Endothelial cell (in vitro differentiated cells): ENCODE data around the gene SURF1. TPM values are rescaled to one million over a fixed set of nuclear protein-coding genes. Genes with fewer than 3 reads are reported as not detected.
A peak's percentile ranks its signal among the peaks of the same experiment; 100 is the strongest.

ENCODE experiments used
- DNase-seq: peaks from one replicate; pipeline ENCODE4 v3.0.0; 2021; ENCODE audit warnings: low spot score
- H3K27ac Mint-ChIP-seq: one replicate; pipeline ENCODE4 v1.8.0; 2021; ENCODE audit warnings: mixed read lengths, inconsistent platforms; ENCODE audit not compliant: unreplicated experiment
- H3K27me3 Mint-ChIP-seq: one replicate; pipeline ENCODE4 v1.8.0; 2021; ENCODE audit warnings: mild to moderate bottlenecking, moderate library complexity, mixed read lengths, inconsistent platforms; ENCODE audit not compliant: unreplicated experiment
- H3K36me3 Mint-ChIP-seq: one replicate; pipeline ENCODE4 v1.8.0; 2021; ENCODE audit warnings: mild to moderate bottlenecking, low read depth, mixed read lengths, inconsistent platforms; ENCODE audit not compliant: unreplicated experiment
- H3K4me1 Mint-ChIP-seq: one replicate; pipeline ENCODE4 v1.8.0; 2021; ENCODE audit warnings: mild to moderate bottlenecking, mixed read lengths, inconsistent platforms; ENCODE audit not compliant: unreplicated experiment
- H3K4me3 Mint-ChIP-seq: one replicate; pipeline ENCODE4 v1.8.0; 2021; ENCODE audit warnings: mild to moderate bottlenecking, mixed read lengths, inconsistent platforms; ENCODE audit not compliant: unreplicated experiment
- H3K9me3 Mint-ChIP-seq: one replicate; pipeline ENCODE4 v1.8.0; 2021; ENCODE audit warnings: mixed read lengths, inconsistent platforms; ENCODE audit not compliant: unreplicated experiment
- CTCF ChIP-seq: fragments of 200-600 bp; sonication (generic); IDR thresholded peaks from one replicate; pipeline ENCODE4 v1.5.0; 2021; ENCODE audit warnings: antibody characterized with exemption; ENCODE audit not compliant: unreplicated experiment
- total RNA-seq: library from RNA; stranded (reverse); fragmentation: NEBNext Ultra II Directional; extraction: Animal tissue kit (Norgen Biotek cat#: 25700); gene quantifications from one replicate; pipeline ENCODE4 v1.2.1, GENCODE V29; 2021; ENCODE audit not compliant: unreplicated experiment

The SURF1 gene
- total RNA-seq, 1 donor from 2014 or later: 36.2 TPM

GRCh38 chr9:133341369-133342068 lies 14.8 kb downstream of the SURF1 start:
- no peak for DNase-seq
- Mint-ChIP-seq H3K27me3 (peaks cover 8% of the 10 kb centered on the region), H3K9me3 (no peaks in the 10 kb centered on the region), H3K4me1 (peaks cover 6% of the 10 kb centered on the region), H3K36me3 (peaks cover 18% of the 10 kb centered on the region), H3K4me3 (no peak overlapping the region), H3K27ac (no peak overlapping the region)
- no peak for TF ChIP-seq CTCF

- Mint-ChIP-seq H3K27ac (no peak overlapping the region), H3K4me3 (no peak overlapping the region), H3K36me3 (peaks cover 18% of the 10 kb centered on the region), H3K27me3 (peaks cover 8% of the 10 kb centered on the region), H3K4me1 (peaks cover 3% of the 10 kb centered on the region), H3K9me3 (no peaks in the 10 kb centered on the region)
- no peak for TF ChIP-seq CTCF
- DNase-seq: no peak
Measured at GRCh38 chr9:133340916-133341315, 15.4 kb downstream of the SURF1 start.

- no peak for DNase-seq
- Mint-ChIP-seq H3K27ac (no peak overlapping the region), H3K27me3 (peaks cover 8% of the 10 kb centered on the region), H3K4me3 (no peak overlapping the region), H3K36me3 (peaks cover 21% of the 10 kb centered on the region), H3K9me3 (no peaks in the 10 kb centered on the region), H3K4me1 (peaks cover 8% of the 10 kb centered on the region)
- no peak for TF ChIP-seq CTCF
Measured at GRCh38 chr9:133340256-133340655, 16.0 kb downstream of the SURF1 start.

- Mint-ChIP-seq H3K4me3 (peak overlapping the region; percentile 38), H3K36me3 (peaks cover 21% of the 10 kb centered on the region), H3K9me3 (no peaks in the 10 kb centered on the region), H3K27me3 (peaks cover 6% of the 10 kb centered on the region), H3K27ac (no peak overlapping the region), H3K4me1 (peaks cover 12% of the 10 kb centered on the region)
- no peak for TF ChIP-seq CTCF
- no peak for DNase-seq
Measured at GRCh38 chr9:133339641-133340040, 16.6 kb downstream of the SURF1 start.
